ENCODE results near the gene PPCDC.
"Not testable (repeated sequence)": the region's sequence is repeated elsewhere in the genome, so short reads cannot be mapped to it uniquely, and the experiment has no call there.

PPCDC gene

GRCh38 chr15:75070674-75071073 lies 47.3 kb downstream of the PPCDC start:
- DNase-seq, result no peak

- DNase-seq, result no peak
Measured at GRCh38 chr15:75073197-75073596, 49.8 kb downstream of the PPCDC start.

GRCh38 chr15:75076277-75076676 lies 52.9 kb downstream of the PPCDC start:
- DNase-seq, result no peak

GRCh38 chr15:75077551-75077961 lies 54.2 kb downstream of the PPCDC start:
- DNase-seq, result peak in 1 of 2 donors; percentile 8

GRCh38 chr15:75081150-75081549 lies 57.8 kb downstream of the PPCDC start:
- DNase-seq, result no peak

- DNase-seq, result no peak
Measured at GRCh38 chr15:75082689-75083088, 59.3 kb downstream of the PPCDC start.

GRCh38 chr15:75085708-75086107 lies 62.3 kb downstream of the PPCDC start:
- DNase-seq, result not testable (repeated sequence)

- DNase-seq, result no peak
Measured at GRCh38 chr15:75089456-75090387, 66.3 kb downstream of the PPCDC start.

GRCh38 chr15:75090388-75090734 lies 67.0 kb downstream of the PPCDC start:
- DNase-seq, result no peak

GRCh38 chr15:75091814-75092213 lies 68.4 kb downstream of the PPCDC start:
- no peak for DNase-seq

- not testable (repeated sequence) for DNase-seq
Measured at GRCh38 chr15:75094961-75095478, 71.6 kb downstream of the PPCDC start.

GRCh38 chr15:75095594-75095993 lies 72.2 kb downstream of the PPCDC start:
- DNase-seq, result no peak

GRCh38 chr15:75097939-75098338 lies 74.5 kb downstream of the PPCDC start:
- DNase-seq, result no peak

GRCh38 chr15:75098404-75098803 lies 75.0 kb downstream of the PPCDC start:
- no peak for DNase-seq
